ENCODE results near the gene POU3F3. TPM values are rescaled to one million over a fixed set of nuclear protein-coding genes. Genes with fewer than 3 reads are reported as not detected.

The POU3F3 gene
- polyA plus RNA-seq, 3 donors = 81.4 to 119 (median 85.7) TPM

- no peak for DNase-seq (ENCODE audit: extremely low read depth in 1 of 11, low read depth in 9 of 11, low spot score in 4 of 11)
Measured at GRCh38 chr2:104888489-104889258, 34.8 kb downstream of the POU3F3 start.

- no peak for DNase-seq (ENCODE audit: extremely low read depth in 1 of 11, low read depth in 9 of 11, low spot score in 4 of 11)
Measured at GRCh38 chr2:104889291-104889959, 35.5 kb downstream of the POU3F3 start.

- DNase-seq (ENCODE audit: extremely low read depth in 1 of 11, low read depth in 9 of 11, low spot score in 4 of 11) = no peak
Measured at GRCh38 chr2:104889960-104890684, 36.2 kb downstream of the POU3F3 start.

- no peak for DNase-seq (ENCODE audit: extremely low read depth in 1 of 11, low read depth in 9 of 11, low spot score in 4 of 11)
Measured at GRCh38 chr2:104890685-104891069, 36.8 kb downstream of the POU3F3 start.

GRCh38 chr2:104891145-104891544, 37.2 kb downstream of the POU3F3 start:
- DNase-seq (ENCODE audit: extremely low read depth in 1 of 11, low read depth in 9 of 11, low spot score in 4 of 11) = no peak

- no peak for DNase-seq (ENCODE audit: extremely low read depth in 1 of 11, low read depth in 9 of 11, low spot score in 4 of 11)
Measured at GRCh38 chr2:104896446-104896845, 42.5 kb downstream of the POU3F3 start.

- DNase-seq (ENCODE audit: extremely low read depth in 1 of 11, low read depth in 9 of 11, low spot score in 4 of 11) = no peak
Measured at GRCh38 chr2:104897515-104898184, 43.7 kb downstream of the POU3F3 start.

GRCh38 chr2:104900608-104901007, 46.7 kb downstream of the POU3F3 start:
- DNase-seq (ENCODE audit: extremely low read depth in 1 of 11, low read depth in 9 of 11, low spot score in 4 of 11) = no peak

- DNase-seq (ENCODE audit: extremely low read depth in 1 of 11, low read depth in 9 of 11, low spot score in 4 of 11) = peak; percentile 34 to 79 (median 44)
Measured at GRCh38 chr2:104901037-104901881, 47.3 kb downstream of the POU3F3 start.

- DNase-seq (ENCODE audit: extremely low read depth in 1 of 11, low read depth in 9 of 11, low spot score in 4 of 11) = no peak
Measured at GRCh38 chr2:104902317-104902716, 48.4 kb downstream of the POU3F3 start.

Other genes with a start within 250 kb of the POU3F3 start
- 10 to 100 TPM; 50.8 to 56.6 (median 51.0) TPM for gene MRPS9, start 184.0 kb downstream of the POU3F3 start, polyA plus RNA-seq (ENCODE audit: insufficient read length in 3 of 3)